ENCODE results near the gene NUP214. TPM values are rescaled to one million over a fixed set of nuclear protein-coding genes. Genes with fewer than 3 reads are reported as not detected.

Gene NUP214
- total and polyA plus RNA-seq, 9 donors: 21.2 to 35.6 (median 29.7) TPM

DNA sequence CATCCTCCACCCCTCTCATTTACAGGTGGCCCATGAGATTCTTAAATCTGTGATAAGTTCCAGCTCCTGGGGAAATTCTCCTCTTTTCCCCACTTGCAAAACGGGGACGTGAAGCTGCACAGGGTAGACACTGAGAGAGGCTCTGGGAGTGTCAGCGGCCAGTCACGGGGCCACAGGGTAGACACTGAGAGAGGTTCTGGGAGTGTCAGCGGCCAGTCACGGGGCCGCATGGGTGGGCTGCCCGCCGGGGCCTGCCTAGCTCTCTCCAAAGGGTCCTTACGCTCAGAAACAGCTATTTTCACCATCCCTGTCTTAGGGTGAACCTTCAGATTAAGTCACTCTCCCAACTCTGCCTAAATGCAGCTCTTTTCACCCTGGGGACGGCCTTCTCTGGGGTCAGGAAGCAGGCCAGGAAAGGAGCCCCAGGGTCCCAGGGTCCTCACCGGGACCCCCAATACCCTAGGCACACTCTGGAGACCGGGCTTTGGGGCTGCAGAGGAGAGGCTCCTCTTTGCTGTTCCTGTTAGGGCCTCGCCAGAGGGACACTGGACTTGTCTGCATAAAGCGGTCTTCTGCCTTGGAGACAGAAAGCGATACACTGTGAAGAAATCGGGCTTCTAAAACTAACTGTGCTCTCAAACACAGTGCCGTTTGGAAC, 149.4 kb downstream of the NUP214 start:
- WGBS (ENCODE audit: insufficient coverage): 58% methylated on average over 12 of the region's 18 CpGs
- Histone ChIP-seq H3K9me3 (replicated peaks; ENCODE audit: control insufficient read depth, low read depth, low read length) (no peaks in the 10 kb centered on the region), H3K27ac (ENCODE audit: low read length) (peak overlapping the region; percentile 93), H3K4me3 (ENCODE audit: low read length) (peak overlapping the region; percentile 67), H3K4me1 (ENCODE audit: control insufficient read depth, insufficient read depth, low read length) (peaks cover 63% of the 10 kb centered on the region), H3K27me3 (ENCODE audit: control insufficient read depth, insufficient read depth, low read length) (peaks cover 13% of the 10 kb centered on the region), H3K36me3 (ENCODE audit: control insufficient read depth, insufficient read depth, low read length) (peaks cover 14% of the 10 kb centered on the region)
- peak; percentile 59 for DNase-seq

DNA sequence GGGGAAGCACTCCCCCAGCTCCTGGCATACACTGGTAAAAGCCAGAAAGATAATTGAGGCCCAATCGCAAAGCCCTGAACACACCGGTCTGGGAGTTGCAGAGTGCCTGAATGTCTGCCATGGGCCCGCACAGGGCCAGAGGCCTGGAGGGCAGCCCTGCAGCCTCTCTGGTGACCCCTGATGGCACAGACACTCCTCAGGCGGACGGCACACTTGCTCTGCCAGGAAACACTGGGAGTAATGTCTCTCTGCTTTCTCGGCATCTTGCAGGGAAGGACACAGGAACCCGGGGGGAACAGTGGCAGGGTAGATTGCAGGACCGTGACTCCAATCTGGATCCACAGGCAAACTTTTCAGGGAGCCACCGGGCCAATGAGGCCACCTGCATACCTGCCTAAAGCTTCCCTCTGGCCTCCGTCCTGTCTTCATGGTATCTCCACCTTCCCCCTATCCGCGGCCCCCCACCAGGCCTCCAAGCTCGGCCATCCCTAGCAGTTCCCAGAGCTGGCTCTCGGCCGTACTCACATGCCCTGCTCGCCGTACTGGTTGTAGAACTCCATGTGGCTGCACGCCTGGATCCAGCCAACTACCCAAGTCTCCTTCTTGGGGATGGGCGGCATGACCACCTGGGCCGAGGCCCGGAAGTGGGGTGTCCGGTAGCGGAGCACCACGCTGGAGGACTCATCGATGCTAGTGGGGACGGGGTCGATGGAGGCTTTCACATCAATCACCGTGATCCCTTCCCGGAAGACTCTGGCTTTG, 150.1 kb downstream of the NUP214 start:
- peak overlapping the region; percentile 93 for H3K27ac ChIP-seq (ENCODE audit: low read length)
- H3K4me3 ChIP-seq (ENCODE audit: low read length): peak overlapping the region; percentile 67
- peaks cover 14% of the 10 kb centered on the region for H3K36me3 ChIP-seq (ENCODE audit: control insufficient read depth, insufficient read depth, low read length)
- WGBS (ENCODE audit: insufficient coverage): 60% methylated on average over 27 of the region's 29 CpGs
- H3K4me1 ChIP-seq (ENCODE audit: control insufficient read depth, insufficient read depth, low read length): peaks cover 64% of the 10 kb centered on the region
- peaks cover 18% of the 10 kb centered on the region for H3K27me3 ChIP-seq (ENCODE audit: control insufficient read depth, insufficient read depth, low read length)
- H3K9me3 ChIP-seq (replicated peaks; ENCODE audit: control insufficient read depth, low read depth, low read length): no peaks in the 10 kb centered on the region
- DNase-seq: peak; percentile 56

DNA sequence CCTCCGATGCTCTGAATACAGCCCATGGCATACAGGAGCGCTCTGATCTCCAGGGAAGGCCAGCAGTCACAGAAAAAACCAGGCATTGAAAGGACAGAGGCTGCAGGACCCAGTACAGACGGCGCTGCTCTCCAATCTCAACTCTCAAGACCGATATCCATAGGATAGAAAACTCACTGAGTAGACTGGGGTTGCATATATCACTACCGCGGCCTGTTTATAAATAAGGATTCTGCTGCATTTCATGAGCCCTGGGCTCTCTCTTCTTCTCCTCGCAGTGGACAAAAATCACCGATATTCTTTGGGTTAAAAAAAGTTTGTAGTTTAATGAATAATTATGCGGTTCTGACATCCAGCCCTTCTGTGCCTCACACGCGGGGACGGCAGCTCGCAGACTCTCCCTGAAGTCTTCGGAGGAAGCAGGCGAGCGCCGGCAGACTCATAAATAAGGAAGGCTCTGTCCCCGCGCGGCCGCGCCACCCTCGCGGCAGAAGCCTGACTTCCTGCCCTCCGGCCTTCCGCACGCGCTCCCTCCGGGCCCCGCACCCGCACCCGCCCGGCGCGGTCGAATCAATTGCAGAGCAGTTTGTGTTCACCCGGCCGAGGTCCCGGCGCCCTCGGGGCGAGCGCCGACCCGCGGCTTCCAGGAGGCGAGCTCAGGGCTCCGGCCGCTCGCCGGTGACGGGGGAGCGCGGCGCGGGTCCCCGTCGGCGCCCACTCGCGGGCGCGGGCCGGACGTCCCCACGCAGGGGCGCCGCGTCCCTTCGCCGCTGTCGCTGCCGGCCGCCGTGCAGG, 150.9 kb downstream of the NUP214 start, which contains the start of gene FAM78A:
Gene FAM78A, minus strand, starts transcription at position 417 of the 795 bp plus-strand sequence. Its CDS starts 331 bp downstream, at position 86.
- H3K27me3 ChIP-seq (ENCODE audit: control insufficient read depth, insufficient read depth, low read length): peaks cover 26% of the 10 kb centered on the region
- peak within 1 kb of the TSS; percentile 93 for H3K27ac ChIP-seq (ENCODE audit: low read length)
- peaks cover 14% of the 10 kb centered on the region for H3K36me3 ChIP-seq (ENCODE audit: control insufficient read depth, insufficient read depth, low read length)
- WGBS (ENCODE audit: insufficient coverage): 6% methylated on average over 62 of the region's 76 CpGs
- H3K4me3 ChIP-seq (ENCODE audit: low read length): peak within 1 kb of the TSS; percentile 67
- peak; percentile 38 for DNase-seq
- H3K9me3 ChIP-seq (replicated peaks; ENCODE audit: control insufficient read depth, low read depth, low read length): no peaks in the 10 kb centered on the region
- peaks cover 62% of the 10 kb centered on the region for H3K4me1 ChIP-seq (ENCODE audit: control insufficient read depth, insufficient read depth, low read length)

DNA sequence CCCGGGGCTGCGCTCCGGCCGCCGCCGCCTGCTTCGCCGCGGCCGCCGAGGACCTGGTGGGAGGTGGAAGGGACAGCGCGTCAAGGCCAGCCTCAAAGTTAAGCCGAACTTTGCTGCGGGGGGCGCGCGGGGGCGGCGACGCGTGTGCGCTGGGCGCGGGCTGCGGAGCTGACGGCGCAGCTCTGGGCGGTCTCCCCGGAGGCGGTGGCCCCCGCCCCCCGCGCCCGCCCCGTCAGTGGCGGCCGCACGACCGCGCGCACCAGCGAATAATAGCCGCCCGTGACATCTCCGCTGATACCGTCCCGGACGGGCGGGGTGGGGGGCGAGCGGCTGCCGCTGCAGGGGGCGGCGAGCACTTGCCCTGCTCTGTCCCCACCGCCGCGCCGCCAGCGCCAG, 151.5 kb downstream of the NUP214 start:
- H3K36me3 ChIP-seq (ENCODE audit: control insufficient read depth, insufficient read depth, low read length): peaks cover 14% of the 10 kb centered on the region
- peaks cover 31% of the 10 kb centered on the region for H3K27me3 ChIP-seq (ENCODE audit: control insufficient read depth, insufficient read depth, low read length)
- WGBS (ENCODE audit: insufficient coverage): under 1% methylated on average over 60 of the region's 60 CpGs
- peak overlapping the region; percentile 47 for H3K27ac ChIP-seq (ENCODE audit: low read length)
- peaks cover 59% of the 10 kb centered on the region for H3K4me1 ChIP-seq (ENCODE audit: control insufficient read depth, insufficient read depth, low read length)
- peak overlapping the region; percentile 47 for H3K4me3 ChIP-seq (ENCODE audit: low read length)
- H3K9me3 ChIP-seq (replicated peaks; ENCODE audit: control insufficient read depth, low read depth, low read length): no peaks in the 10 kb centered on the region
- peak; percentile 51 for DNase-seq

DNA sequence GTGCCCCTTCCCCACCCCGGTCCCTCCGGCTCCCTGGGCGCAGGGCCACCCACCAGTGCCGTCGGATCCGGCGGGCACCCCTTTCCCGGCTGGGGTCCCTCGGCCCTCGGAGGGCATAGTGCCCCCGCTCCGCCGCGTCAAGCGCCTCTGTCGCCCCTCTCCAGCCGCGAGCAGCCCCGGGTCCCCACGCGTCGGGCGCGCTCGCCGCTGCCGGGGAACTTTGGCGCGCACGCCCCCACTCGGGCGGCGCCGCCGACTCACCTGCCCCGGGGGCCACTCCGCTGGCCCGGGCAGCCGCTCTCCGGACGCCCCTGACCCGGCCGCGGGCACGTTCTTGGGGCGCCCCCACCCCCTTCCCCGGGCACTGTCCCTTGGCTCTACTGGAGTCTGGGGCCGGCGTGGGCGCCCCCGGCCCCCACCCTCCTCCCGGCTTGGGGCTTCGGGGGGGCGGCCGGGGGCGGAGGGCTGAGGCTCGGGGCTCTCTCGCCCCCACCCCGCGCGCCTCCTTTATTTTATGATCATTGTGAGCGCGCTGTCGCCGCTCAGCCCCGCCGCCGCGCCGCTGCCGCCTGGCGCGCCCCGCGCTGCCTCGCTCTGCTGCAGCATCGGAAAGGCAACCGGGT, 152.0 kb downstream of the NUP214 start:
- no peaks in the 10 kb centered on the region for H3K9me3 ChIP-seq (replicated peaks; ENCODE audit: control insufficient read depth, low read depth, low read length)
- peaks cover 60% of the 10 kb centered on the region for H3K4me1 ChIP-seq (ENCODE audit: control insufficient read depth, insufficient read depth, low read length)
- WGBS (ENCODE audit: insufficient coverage): under 1% methylated on average over 72 of the region's 78 CpGs
- peak; percentile 39 for DNase-seq
- H3K27me3 ChIP-seq (ENCODE audit: control insufficient read depth, insufficient read depth, low read length): peaks cover 36% of the 10 kb centered on the region
- H3K36me3 ChIP-seq (ENCODE audit: control insufficient read depth, insufficient read depth, low read length): peaks cover 14% of the 10 kb centered on the region
- H3K4me3 ChIP-seq (ENCODE audit: low read length): peak overlapping the region; percentile 47
- peak overlapping the region; percentile 47 for H3K27ac ChIP-seq (ENCODE audit: low read length)

DNA sequence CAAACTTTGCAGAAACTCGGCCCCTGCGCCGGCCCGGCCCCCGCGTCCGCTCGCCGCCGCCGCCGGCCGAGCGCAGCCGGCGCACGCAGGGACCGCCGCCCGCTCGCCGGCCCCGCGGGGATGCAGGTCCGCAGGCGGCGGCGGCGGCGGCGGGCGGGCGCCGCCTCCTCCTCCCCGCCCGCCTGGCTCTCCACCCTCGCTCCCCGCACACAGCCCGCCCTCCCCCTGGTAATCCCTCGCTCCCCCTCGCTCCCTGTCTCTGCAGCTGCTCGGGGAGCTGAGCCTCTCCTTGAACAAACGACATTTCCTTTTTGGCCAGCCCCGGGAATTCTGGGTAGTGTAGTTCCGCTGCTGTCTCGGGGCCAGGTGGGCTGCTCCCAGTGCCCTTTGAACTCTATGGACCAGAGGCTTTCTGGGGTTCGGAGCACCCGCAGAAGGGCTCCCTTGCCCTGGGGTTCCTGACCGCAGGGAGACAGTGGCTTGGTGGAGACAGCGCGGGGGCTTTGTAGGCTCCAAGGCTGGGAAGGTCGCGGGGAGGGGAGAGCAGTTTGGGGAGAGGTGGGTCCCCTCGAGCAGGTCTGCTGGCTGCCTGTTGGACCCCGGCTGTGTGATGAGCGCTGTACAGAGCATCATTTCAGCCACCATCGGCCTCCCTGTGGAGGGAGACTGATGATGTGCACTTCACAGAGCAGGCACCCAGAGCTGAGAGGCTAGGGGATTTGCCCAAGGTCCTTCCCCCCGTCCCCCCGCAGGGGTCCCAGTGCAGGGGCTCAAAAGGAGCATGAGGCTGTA, 152.7 kb downstream of the NUP214 start:
- DNase-seq: peak; percentile 98
- H3K27me3 ChIP-seq (ENCODE audit: control insufficient read depth, insufficient read depth, low read length): peaks cover 40% of the 10 kb centered on the region
- peaks cover 12% of the 10 kb centered on the region for H3K36me3 ChIP-seq (ENCODE audit: control insufficient read depth, insufficient read depth, low read length)
- H3K4me1 ChIP-seq (ENCODE audit: control insufficient read depth, insufficient read depth, low read length): peaks cover 58% of the 10 kb centered on the region
- H3K9me3 ChIP-seq (replicated peaks; ENCODE audit: control insufficient read depth, low read depth, low read length): no peaks in the 10 kb centered on the region
- WGBS (ENCODE audit: insufficient coverage): 8% methylated on average over 55 of the region's 59 CpGs
- no peak overlapping the region for H3K27ac ChIP-seq (ENCODE audit: low read length)
- H3K4me3 ChIP-seq (ENCODE audit: low read length): peak overlapping the region; percentile 47

DNA sequence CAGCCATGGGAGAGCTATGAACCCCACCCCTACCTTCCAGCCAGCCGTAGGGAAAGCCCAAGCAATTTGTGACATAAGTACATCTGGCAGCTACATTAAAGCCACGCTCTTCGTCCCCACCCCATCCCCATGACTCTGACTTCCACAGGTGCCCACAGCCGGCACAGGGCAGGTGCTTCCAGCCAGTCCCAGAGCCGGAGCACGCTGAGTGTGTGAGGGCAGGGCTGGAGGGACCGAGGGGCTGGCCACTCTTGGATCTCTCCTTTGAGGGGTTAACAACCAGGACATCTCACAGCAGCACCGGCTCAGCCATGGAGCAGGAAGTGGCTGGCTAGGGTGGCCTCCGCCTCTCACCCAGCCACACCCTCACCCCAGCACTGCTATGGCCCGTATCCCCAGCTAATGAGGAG, 153.3 kb downstream of the NUP214 start:
- Histone ChIP-seq H3K27ac (ENCODE audit: low read length) (no peak overlapping the region), H3K36me3 (ENCODE audit: control insufficient read depth, insufficient read depth, low read length) (peaks cover 6% of the 10 kb centered on the region), H3K4me3 (ENCODE audit: low read length) (no peak overlapping the region), H3K27me3 (ENCODE audit: control insufficient read depth, insufficient read depth, low read length) (peaks cover 43% of the 10 kb centered on the region), H3K9me3 (replicated peaks; ENCODE audit: control insufficient read depth, low read depth, low read length) (no peaks in the 10 kb centered on the region), H3K4me1 (ENCODE audit: control insufficient read depth, insufficient read depth, low read length) (peaks cover 56% of the 10 kb centered on the region)
- DNase-seq: no peak
- 40% methylated on average over 2 of the region's 10 CpGs for WGBS (ENCODE audit: insufficient coverage)

DNA sequence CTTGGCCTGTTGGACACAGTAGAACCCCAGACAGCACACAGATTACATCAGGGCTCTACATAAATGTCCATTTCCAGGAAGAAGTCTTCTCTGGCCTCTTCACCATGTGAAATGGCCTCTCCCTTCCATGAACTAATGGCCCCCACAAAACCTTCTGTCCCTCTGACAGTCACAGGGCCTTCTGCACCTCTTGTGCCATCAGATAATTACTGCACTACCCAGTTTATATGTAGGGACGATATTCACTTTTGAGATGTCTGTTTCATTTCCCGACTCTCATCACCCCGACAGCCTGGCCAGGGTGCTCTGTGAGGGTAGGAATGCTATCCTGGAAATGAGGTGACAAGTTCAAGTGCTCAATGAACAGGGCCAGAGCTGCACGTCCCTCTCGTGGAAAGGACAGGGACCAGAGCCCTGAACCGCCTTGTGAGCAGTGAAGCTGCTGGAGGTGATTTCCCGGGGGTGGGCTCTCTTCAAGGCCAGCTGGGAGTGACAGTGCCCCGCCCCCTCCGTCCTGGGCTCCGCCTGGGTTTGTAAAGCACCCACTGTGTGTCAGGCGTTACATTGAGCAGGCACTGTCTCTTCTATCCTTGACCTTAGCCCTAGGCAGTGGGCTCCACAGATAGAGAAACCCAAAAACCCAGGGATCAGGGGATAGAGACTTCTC, 153.9 kb downstream of the NUP214 start:
- Histone ChIP-seq H3K36me3 (ENCODE audit: control insufficient read depth, insufficient read depth, low read length) (peaks cover 2% of the 10 kb centered on the region), H3K27me3 (ENCODE audit: control insufficient read depth, insufficient read depth, low read length) (peaks cover 41% of the 10 kb centered on the region), H3K27ac (ENCODE audit: low read length) (no peak overlapping the region), H3K4me3 (ENCODE audit: low read length) (no peak overlapping the region), H3K9me3 (replicated peaks; ENCODE audit: control insufficient read depth, low read depth, low read length) (no peaks in the 10 kb centered on the region), H3K4me1 (ENCODE audit: control insufficient read depth, insufficient read depth, low read length) (peaks cover 50% of the 10 kb centered on the region)
- WGBS (ENCODE audit: insufficient coverage): 57% methylated on average over 9 of the region's 11 CpGs
- DNase-seq: no peak
